Panc1 (cell line): ENCODE measurements around the gene RUNX1.

Experiments
- CTCF ChIP-seq: fragments of 450-650 bp; IDR thresholded peaks from 2 replicates; pipeline ENCODE4 v1.5.1; 2017; ENCODE audit warnings: mild to moderate bottlenecking
- POLR2AphosphoS5 ChIP-seq: IDR thresholded peaks from 2 replicates; pipeline ENCODE4 v1.6.1; 2012; ENCODE audit warnings: mild to moderate bottlenecking, low read depth, low read length, moderate library complexity

- TF ChIP-seq CTCF (no peak), POLR2AphosphoS5 (no peak)
Observed at GRCh38 chr21:34877485-34878128, 171.5 kb downstream of the RUNX1 start.
